ENCODE results near the gene TNFAIP8. TPM values are rescaled to one million over a fixed set of nuclear protein-coding genes. Genes with fewer than 3 reads are reported as not detected.

The TNFAIP8 gene
- total and polyA plus RNA-seq, 9 of the 15 experiments (the other 6 are each of a cell fraction or from before 2014, with no cell fraction given) = 29.9 to 52.2 (median 44.8) TPM

- TF ChIP-seq AFF1 (IDR thresholded peaks at IDR 0.05; ENCODE audit: low read depth in 1 of 2, partially characterized antibody in 2 of 2) (peak; percentile 64 to 92), STAT5A (IDR thresholded peaks at IDR 0.05; ENCODE audit: borderline replicate concordance, low read length) (peak; percentile 90), IRF1 (CRISPR knock-in tag; IDR thresholded peaks at IDR 0.05; ENCODE audit: borderline replicate concordance) (no peak), MEF2D (tag; conservative IDR thresholded peaks at IDR 0.05; ENCODE audit: low read depth) (peak; percentile 73), EHMT2 (IDR thresholded peaks at IDR 0.05) (peak; percentile 86; the same call in 1 of the 2 replicates), PML (IDR thresholded peaks at IDR 0.05; ENCODE audit: low read length) (peak; percentile 96), TBL1XR1 (IDR thresholded peaks at IDR 0.05; ENCODE audit: low read length in 2 of 2) (peak; percentile 86 to 95), LCOR (CRISPR knock-in tag; IDR thresholded peaks at IDR 0.05) (peak; percentile 88), ZNF174 (CRISPR knock-in tag; IDR thresholded peaks at IDR 0.05) (no peak), ZFP30 (CRISPR knock-in tag; IDR thresholded peaks at IDR 0.05; ENCODE audit: borderline replicate concordance) (no peak), VEZF1 (CRISPR knock-in tag; IDR thresholded peaks at IDR 0.05) (peak; percentile 80), POLR2B (IDR thresholded peaks at IDR 0.05; ENCODE audit: low read depth, partially characterized antibody) (peak; percentile 54), CLOCK (CRISPR knock-in tag; IDR thresholded peaks at IDR 0.05; ENCODE audit: borderline replicate concordance) (peak; percentile 42; the same call in 1 of the 2 replicates), SRSF7 (optimal IDR thresholded peaks at IDR 0.05; ENCODE audit: low read depth, low read length) (no peak), ZNF12 (CRISPR knock-in tag; IDR thresholded peaks at IDR 0.05) (peak; percentile 67; the same call in 1 of the 2 replicates), NR2C2 (CRISPR knock-in tag; IDR thresholded peaks at IDR 0.05) (no peak), NR2C2 (tag; IDR thresholded peaks at IDR 0.05) (peak; percentile 86), ARNT (IDR thresholded peaks at IDR 0.05) (peak; percentile 76 to 92), GATAD2A (IDR thresholded peaks at IDR 0.05) (peak; percentile 98)
These were observed 25.2 kb upstream of the TNFAIP8 start (continued) for GRCh38 chr5:119330367-119331183.
